ENCODE results near the gene PEAK1.

GRCh38 chr15:77393471-77393840 lies 26.4 kb downstream of the PEAK1 start:
- no peak for TF ChIP-seq GATA3 (IDR thresholded peaks at IDR 0.05; ENCODE audit: low read depth, low read length)
- TF ChIP-seq GATA2 (IDR thresholded peaks at IDR 0.05; ENCODE audit: low read depth, low read length), result no peak

Measured in SH-SY5Y (cell line).